Measurements from ENCODE around the gene SALL4.

DNA sequence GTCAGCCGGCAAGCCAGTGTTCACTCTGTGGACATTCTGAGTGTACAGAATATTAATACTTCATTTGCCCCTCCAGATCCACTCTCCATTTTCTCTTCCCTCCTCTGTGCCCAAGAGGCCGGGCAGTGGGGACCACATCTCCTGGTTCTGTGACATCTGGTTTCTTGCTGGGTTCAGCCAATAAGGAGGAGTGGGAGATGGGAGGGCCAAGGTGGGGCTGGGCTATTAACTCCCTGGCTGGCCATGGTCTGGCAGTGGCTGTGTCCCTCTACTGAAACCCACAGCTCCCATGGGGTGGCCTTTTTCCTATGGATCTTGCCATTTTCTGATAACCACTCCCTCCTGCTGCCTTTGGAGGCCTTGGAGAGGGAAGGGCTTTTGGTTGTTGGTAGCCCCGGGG is 30.0 kb upstream of the SALL4 start:
- TF ChIP-seq, protein P1, sequence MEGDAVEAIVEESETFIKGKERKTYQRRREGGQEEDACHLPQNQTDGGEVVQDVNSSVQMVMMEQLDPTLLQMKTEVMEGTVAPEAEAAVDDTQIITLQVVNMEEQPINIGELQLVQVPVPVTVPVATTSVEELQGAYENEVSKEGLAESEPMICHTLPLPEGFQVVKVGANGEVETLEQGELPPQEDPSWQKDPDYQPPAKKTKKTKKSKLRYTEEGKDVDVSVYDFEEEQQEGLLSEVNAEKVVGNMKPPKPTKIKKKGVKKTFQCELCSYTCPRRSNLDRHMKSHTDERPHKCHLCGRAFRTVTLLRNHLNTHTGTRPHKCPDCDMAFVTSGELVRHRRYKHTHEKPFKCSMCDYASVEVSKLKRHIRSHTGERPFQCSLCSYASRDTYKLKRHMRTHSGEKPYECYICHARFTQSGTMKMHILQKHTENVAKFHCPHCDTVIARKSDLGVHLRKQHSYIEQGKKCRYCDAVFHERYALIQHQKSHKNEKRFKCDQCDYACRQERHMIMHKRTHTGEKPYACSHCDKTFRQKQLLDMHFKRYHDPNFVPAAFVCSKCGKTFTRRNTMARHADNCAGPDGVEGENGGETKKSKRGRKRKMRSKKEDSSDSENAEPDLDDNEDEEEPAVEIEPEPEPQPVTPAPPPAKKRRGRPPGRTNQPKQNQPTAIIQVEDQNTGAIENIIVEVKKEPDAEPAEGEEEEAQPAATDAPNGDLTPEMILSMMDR (IDR thresholded peaks at IDR 0.05), result no peak
- no peak for TF ChIP-seq POLR2A (IDR thresholded peaks at IDR 0.05)

Data from adrenal gland (tissue), 5 donors.